CD4-positive, alpha-beta T cell treated with Interleukin-4 for 1 hour (primary cell): Measurements from ENCODE around the gene SPNS1.
"Not testable (repeated sequence)": the region's sequence is repeated elsewhere in the genome, so short reads cannot be mapped to it uniquely, and the experiment has no call there.

Experiments
- DNase-seq, 2 donors: peaks; one replicate each; pipeline ENCODE4 v3.0.0-alpha.2; 2020 to 2022

Gene SPNS1

DNA sequence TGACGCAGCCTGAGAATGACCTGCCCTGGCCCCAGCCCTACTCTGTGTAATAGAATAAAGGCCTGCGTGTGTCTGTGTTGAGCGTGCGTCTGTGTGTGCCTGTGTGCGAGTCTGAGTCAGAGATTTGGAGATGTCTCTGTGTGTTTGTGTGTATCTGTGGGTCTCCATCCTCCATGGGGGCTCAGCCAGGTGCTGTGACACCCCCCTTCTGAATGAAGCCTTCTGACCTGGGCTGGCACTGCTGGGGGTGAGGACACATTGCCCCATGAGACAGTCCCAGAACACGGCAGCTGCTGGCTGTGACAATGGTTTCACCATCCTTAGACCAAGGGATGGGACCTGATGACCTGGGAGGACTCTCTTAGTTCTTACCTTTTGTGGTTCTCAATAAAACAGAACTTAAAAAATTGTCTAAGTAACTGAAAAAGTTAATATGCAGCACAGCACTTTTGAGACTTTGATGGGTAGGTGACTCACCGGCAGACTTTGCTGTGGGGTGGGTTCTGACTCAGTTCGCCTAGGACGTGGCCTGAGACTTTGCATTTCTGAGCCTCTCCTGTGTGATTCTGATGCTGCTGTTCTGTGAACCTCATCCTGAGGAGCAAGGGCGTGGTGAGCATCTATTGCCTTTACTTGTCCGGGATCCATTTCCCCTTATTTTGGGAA is 15.9 kb downstream of the SPNS1 start:
- DNase-seq: peak; percentile 27 to 29

GRCh38 chr16:28991687-28992086 is 17.1 kb downstream of the SPNS1 start:
- no peak for DNase-seq

- DNase-seq: no peak
Observed at GRCh38 chr16:28992496-28992895, 17.9 kb downstream of the SPNS1 start.

DNA sequence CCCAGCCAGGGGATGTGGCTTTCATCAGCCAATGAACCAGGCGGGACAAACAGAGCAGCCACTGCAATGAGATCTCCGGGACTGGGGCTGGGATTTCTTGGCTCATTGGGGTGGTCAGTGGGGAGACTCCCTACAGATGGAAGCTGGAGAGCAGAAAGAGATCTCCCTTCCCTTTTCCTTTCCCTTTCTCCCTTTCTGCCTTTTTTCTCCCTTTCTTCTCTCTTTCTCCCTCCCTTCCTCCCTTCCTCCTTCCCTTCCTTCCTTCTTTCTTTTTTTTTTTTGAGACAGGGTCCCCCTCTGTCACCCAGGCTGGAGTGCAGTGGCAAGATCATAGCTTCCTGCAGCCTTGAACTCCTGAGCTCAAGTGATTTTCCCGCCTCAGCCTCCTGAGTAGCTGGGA is 24.3 kb downstream of the SPNS1 start:
- no peak for DNase-seq

DNA sequence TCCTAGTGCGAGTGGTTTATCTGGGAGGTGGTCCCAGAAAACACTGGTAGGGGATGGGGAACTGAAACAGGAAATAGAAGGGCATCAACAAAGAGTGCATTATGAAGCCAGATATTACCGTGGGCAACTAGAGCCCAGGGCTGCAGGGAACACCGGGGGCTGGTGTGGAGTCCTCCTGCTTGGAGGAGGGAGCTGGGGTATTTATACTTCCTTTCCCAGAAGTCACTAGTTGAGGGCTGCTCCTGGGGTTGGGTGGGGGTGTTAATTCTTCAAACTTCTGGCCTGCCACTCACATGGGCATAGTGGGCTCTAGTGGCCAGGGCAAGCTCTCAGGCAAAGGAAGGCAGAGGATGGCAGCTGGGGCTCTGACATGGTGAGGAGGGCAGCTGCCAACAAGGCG is 25.0 kb downstream of the SPNS1 start:
- DNase-seq: no peak

DNA sequence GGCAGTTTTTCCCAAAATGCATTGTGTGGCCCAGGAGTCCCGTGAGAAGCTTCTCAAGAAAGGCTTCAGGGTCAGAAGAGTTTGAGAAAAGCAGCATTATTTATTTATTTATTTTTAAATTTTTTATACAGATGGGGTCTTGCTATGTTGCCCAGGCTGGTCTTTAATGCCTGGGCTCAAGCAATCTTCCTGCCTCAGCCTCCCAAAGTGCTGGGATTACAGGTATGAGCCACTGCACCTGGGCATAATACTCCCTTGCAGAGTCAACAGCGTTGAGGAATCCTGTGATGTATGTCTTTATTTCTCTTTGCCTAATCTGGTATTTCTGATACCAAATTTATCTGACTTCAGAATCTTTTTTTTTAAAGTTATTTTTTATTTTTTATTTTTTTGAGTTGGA is 25.4 kb downstream of the SPNS1 start:
- DNase-seq: no peak

- DNase-seq: not testable (repeated sequence)
Observed at GRCh38 chr16:29004496-29005139, 30.0 kb downstream of the SPNS1 start.

DNA sequence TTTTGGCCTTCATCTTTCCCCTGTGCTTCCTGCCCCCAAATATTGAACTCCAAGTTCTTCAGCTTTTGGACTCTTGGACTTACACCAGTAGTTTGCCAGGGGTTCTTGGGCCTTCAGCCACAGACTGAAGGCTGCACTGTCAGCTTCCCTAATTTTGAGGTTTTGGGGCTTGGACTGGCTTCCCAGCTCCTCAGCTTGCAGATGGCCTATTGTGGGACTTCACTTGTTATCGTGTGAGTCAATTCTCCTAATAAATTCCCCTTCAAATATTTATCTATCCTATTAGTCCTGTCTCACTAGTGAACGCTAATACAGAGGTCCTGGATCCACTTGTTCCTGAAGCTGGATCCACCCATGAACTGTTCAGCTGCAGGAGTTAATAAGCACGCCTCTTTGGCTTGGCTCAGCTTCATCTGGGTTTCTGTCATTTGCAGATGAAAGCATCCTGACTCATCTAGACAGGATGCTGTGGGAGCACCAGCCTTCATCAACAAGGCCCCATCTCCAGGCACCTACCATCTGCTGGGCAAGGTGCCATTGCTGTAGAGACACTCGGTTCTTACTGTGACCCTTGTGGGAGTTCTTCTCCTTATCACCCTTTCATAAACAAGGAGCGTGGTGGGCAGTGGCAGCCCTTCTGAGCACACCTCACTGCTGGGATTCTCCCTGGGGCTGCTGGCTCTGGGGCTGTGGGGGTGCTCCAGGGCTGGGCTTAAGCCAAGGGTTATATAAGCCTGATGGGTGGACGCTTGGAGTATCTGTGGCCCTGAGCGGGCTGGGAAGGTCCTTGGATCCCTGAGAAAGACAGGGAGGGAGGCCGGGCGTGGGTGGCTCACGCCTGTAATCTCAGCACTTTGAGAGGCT is 33.4 kb downstream of the SPNS1 start:
- peak; percentile 54 to 67 for DNase-seq

DNA sequence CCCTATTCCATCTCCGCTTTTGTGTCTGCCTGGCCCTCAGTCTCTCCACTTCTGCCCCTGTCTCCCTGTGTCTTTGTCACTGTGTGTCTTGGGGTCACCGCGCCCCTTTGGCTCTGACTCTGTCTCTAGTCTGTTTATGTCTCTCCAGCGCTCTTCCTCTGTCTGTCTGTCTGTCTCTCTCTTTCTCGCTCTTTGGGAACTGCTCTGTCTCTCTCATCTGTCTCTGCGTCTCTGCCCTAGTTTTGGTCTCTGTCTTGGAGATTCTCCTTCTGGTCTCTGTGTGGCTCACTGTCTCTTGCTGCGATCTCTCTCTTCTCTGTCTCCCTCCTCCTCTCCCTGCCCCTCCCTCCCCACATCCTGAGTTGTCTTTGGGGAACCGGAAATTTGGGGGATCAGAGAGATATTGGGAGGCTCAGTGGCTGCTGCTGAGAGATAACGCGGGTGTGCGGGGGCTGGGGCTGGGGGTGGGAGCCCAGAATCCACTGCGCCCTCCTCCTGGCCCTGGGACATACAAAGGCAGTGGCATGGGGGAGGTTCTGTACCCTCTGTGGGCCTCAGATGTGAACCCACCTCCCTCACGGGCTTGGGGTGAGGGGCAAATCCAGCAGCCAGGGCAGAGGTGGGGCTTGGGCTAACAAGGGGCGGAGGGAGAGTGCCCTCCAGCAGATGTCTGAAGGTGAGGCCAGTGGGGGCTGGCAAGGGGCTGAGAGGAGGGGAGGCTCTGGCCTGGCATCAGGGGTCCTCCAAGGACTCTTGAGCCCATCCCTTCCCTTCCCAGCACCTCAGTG is 34.7 kb downstream of the SPNS1 start:
- peak in 1 of 2 donors; percentile 34 for DNase-seq

GRCh38 chr16:29009838-29010166 is 35.2 kb downstream of the SPNS1 start:
- DNase-seq: no peak

GRCh38 chr16:29011112-29011511 is 36.5 kb downstream of the SPNS1 start:
- no peak for DNase-seq

- no peak for DNase-seq
Observed at GRCh38 chr16:29011851-29012250, 37.3 kb downstream of the SPNS1 start.

DNA sequence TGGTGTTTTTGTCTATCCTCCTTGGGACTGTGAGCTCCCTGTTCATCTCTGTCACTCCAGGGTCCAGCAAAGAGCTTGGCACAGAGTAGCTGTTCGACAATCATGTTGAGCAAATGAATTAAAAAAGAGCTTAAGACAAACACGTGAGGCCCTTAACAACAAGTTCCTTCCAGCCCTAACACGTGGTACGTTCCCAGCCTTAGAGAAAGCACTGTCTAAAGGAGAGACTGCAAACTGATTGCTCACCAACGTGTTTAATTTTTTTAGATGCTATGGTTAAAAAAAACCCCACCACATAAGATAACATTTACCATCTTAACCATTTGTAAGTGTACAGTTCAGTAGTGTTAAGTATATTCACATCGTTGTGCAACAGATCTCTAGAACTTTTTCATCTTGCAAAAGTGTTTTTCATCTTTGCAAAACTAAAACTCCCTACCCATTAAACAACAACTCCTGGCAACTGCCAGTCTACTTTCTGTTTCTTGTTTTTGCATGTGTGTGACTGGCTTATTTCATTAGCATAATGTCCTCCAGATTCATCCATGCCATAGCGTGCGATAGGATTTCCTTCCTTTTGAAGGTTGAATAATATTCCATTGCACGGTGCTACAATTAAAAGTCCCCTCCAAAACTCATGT is 38.5 kb downstream of the SPNS1 start:
- peak in 1 of 2 donors; percentile 48 for DNase-seq

DNA sequence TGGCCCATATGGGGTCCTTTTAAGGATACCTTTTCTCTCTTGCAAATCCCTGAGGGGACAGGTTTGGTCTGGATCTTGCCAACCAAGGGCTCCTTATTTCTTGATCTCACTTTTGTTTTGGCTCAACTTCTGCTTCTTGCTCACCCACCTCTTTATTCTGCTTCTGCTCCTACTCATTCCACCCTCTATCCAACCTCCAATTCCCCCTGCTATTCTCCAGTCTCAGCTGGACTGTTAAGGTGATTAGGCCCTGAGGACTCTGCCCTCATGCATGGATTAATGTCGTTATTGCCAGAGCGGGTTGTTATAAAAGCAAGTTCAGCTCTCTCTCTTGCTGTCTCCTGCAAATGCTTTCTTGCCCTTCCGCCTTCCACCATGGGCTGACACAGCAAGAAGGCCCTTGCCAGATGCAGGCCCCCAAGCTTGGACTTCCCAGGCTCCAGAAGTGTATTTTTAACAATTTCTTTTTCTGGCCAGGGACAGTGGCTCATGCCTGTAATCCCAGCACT is 40.0 kb downstream of the SPNS1 start:
- DNase-seq: no peak

GRCh38 chr16:29022196-29022595 is 47.6 kb downstream of the SPNS1 start:
- DNase-seq: no peak

DNA sequence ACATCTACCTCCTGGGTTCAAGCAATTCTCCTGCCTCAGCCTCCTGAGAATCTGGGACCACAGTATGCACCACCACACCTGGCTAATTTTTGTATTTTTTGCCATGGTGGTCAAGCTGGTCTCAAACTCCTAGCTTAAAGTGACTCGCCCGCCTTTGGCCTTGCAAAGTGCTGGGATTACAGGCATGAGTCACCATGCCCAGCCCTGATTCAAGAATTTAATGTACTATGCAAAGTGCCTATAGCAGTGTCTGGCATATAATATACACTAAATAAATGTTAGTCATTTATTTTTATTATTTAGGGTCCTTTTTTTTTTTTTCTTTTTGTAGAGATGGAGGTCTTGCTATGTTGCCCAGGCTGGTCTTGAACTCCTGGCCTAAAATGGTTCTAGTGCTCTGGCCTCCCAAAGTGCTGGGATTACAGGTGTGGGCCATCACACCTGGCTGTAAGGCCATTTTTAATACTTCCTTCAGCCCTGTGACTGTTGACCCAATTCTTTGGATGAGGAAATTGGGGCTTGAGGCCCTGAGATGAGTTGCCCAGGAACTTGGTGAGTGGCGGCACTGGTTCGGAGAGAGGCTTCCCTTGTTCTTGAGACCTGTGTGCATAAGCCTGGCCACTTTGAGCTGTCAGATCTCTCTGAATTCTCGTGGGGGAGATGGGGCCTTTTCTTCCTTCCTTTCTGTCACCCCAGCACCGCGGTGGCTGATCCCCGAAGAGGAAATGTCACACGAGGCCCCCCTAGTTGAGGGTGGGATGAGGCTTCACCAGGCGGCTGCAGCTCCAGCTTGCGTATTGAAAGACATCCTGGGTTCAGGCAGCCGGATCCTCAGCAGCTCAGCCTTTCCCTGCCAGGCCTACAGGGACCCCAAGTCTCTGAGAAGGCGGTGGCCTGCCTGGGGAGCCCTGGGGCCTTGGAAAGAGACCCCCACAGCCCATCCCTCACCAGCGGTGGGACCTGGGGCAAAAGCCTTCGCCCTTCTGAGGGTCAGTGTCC is 49.0 kb downstream of the SPNS1 start:
- no peak for DNase-seq

DNA sequence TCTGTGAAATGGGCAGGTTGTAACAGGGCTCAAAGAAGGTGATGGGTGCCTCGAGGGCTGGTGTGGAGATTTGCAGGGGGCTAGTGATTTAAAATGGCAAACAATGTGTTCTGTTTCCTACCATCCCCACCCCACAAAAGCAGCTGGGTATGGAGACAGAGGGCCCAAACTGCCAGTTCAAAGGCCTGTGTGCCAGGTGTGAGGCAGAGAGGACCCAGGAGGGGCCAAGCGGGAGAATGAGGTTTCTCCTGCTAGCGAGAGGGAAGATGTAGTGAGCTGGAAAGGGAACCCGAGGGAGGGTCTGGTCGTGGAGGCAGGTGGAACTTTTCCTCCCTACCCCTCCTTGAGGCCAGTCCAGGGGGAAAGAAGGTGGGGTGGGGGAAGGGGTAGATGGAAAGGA is 49.7 kb downstream of the SPNS1 start:
- no peak for DNase-seq

- no peak for DNase-seq
Observed at GRCh38 chr16:29025218-29025617, 50.6 kb downstream of the SPNS1 start.

- DNase-seq: no peak
Observed at GRCh38 chr16:29025735-29026134, 51.2 kb downstream of the SPNS1 start.

- DNase-seq: no peak
Observed at GRCh38 chr16:29028457-29029167, 54.0 kb downstream of the SPNS1 start.
